GM18907 (cell line): Measurements from ENCODE around the gene PPP1R15B.

Experiments
- ATAC-seq: cut with Tn5 transposase; IDR thresholded peaks from one replicate; pipeline ENCODE4 v1.9.1; 2021; ENCODE audit warnings: mild to moderate bottlenecking, moderate library complexity; ENCODE audit not compliant: unreplicated experiment

Gene PPP1R15B

GRCh38 chr1:204402391-204402790 lies 9.2 kb downstream of the PPP1R15B start:
- no peak for ATAC-seq

DNA sequence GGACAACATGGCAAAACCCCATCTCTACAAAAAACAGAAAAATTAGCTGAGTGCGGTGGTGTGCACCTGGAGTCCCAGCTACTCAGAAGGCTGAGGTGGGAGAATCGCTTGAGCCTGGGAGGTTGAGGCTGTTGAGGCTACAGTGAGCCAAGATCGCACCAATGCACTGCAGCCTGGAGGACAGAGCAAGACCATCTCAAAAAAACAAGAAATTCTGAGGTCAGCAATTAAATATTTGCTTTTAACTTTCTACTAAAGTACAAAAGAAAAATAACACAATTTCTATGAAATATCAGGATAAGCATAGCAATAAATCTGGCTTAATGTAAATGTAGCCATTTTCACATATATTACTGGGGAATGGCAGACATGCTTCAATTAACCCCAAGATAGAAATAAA lies 9.9 kb downstream of the PPP1R15B start:
- ATAC-seq = no peak

GRCh38 chr1:204400882-204401510 lies 10.6 kb downstream of the PPP1R15B start:
- ATAC-seq = no peak

DNA sequence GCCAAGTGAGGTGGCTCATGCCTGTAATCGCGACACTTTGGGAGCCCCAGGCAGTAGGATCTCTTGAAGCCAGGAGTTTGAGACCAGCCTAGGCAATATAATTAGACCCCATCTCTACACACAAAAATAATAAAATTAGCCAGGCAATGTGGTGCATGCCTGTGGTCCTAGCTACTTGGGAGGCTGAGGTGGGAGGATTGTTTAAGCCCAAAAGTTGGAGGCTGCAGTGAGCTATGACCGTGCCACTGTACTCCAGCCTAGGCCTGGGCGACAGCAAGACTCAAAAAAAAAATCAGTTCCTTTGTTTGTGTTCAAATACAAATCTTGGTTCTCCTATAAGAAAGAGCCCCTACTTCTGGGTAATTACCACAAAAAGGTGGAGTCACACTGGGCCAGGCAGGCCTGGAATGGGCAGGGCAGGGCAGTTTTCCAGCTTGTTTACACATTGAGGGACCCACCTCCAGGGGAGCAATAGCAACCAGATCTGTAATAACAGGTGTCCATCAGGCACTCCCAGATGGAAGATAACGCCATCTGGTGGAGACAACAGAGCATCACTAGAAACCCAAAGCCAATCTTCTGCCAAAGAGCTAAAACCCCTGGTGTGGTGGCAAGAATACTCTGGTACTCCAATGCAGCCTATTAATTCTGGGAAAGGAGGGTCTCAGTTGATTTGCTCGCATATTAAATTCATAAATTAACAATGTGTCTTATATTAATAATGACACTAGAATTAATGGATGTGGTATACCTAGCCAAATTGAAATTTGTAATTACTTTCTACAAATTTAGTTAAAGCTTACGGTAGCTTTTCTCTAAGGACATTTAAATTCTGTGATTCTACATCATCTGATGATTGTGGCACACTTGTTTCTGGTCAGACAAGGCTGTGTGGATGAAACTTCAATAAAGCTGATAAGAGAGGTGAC lies 13.2 kb downstream of the PPP1R15B start:
- ATAC-seq = peak; percentile 65

GRCh38 chr1:204396015-204396583 lies 15.5 kb downstream of the PPP1R15B start:
- no peak for ATAC-seq

GRCh38 chr1:204391629-204392028 lies 20.0 kb downstream of the PPP1R15B start:
- no peak for ATAC-seq

DNA sequence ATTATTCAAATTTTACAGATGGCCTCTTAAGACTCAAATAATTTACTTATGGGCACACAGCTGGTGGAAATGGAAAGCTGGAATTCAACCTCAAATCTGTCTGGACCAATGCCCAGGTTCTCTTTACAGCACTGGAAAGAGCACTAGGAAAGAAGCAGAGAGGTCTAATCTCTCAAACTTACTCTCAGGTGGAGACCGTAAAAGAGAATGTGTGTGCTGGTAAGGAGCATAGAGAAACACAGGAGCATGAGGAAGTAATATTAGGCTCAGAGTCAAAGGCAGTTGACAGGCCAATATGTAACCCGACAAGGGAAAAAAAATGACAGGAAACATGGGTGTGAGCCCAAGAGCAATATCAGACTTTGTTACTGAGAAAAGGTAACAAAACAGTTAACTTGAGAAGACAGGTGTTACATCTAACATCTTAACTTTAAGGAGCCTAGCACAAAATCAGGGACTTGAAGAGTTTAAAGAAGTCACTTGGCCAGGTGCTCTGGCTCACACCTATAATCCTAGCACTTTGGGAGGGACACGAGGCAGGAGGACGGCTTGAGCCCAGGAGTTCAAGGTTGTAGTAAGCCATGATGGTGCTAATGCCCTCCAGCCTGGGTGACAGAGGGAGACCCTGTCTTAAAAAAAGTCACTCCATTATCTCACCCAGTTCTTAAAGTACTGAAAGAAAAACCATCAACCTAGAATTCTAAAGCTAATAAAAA lies 20.7 kb downstream of the PPP1R15B start:
- ATAC-seq = no peak

GRCh38 chr1:204385727-204386126 lies 25.9 kb downstream of the PPP1R15B start:
- ATAC-seq = no peak

GRCh38 chr1:204384636-204385352 lies 26.8 kb downstream of the PPP1R15B start:
- ATAC-seq = no peak

DNA sequence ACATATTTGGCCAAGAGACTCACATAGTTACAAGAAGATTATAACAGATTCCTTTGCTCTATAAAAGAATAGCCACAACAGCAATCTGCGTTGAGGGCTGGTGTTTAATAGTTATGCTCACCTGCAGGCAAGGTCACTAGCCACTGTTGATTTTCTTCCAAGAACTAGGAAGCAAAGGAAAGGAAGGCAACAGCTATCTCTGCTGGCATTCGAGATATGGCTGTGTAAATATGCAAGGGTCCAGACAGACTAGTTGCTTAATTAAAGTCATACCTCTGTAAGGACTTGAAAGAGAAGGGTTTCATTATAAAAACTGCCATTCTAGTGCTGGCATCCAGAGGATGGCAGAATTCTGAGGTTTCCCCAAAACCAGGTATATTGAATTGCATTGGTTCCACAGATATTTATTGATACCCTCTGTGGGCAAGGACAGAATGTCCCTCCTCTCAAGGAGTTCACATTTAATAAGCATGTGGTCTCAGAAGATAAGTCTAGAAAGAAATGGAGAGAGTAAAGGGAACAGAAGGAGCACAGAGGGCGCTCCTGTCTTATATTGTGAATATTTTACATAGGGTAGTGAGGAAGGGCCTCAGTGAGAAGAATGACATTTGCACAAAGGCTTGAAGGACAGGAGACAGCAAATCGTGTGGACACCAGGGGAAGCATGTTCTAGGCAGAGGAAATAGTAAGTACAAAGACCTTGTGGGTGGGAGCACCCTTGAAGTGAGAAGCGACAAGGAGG lies 28.3 kb downstream of the PPP1R15B start:
- ATAC-seq = no peak

- ATAC-seq = no peak
Measured at GRCh38 chr1:204382714-204383083, 28.9 kb downstream of the PPP1R15B start.

GRCh38 chr1:204380293-204380831 lies 31.3 kb downstream of the PPP1R15B start:
- ATAC-seq = no peak

- no peak for ATAC-seq
Measured at GRCh38 chr1:204377800-204378668, 33.6 kb downstream of the PPP1R15B start.

- ATAC-seq = no peak
Measured at GRCh38 chr1:204376919-204377799, 34.5 kb downstream of the PPP1R15B start.

DNA sequence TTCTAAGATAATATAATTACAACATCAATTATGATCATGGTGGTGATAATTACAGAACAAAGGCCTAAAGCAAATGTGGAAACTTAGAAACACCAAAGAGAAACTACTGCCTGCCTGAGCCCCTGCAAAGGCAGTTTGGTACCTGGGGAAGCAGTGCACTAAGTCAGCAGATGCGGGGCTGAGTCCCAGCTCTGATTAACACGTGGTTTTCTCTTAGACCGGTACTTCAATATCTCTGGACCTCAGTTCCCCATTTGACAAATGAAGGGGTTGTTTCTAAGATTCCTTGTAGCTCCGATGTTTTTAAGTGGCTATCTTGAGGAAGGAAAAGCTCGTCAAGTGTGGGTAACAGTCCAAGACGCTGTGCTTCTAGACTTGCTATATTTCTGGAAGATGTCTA lies 35.2 kb downstream of the PPP1R15B start:
- no peak for ATAC-seq

- no peak for ATAC-seq
Measured at GRCh38 chr1:204373911-204374310, 37.7 kb downstream of the PPP1R15B start.

DNA sequence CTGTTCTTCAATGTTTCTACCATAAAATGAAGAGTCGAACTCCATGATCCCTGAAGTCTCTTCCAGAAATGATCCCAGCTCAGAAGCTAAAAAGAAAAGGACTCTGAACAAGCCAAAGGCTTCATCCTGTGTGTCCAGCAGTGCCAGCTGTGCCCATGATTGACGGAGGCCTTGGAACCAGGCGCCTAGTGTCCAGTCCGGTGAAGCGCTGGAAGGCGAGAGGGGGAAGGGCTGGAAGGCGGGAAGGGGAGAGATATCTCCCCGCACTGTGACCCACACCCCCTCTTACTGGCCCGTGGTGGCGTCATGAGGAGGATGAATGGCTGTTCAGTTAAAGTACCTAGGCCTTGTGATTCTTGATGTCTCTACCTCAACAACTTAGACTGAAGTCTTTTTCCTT lies 41.4 kb downstream of the PPP1R15B start:
- ATAC-seq = no peak
